ENCODE results near the gene ST6GALNAC2. TPM values are rescaled to one million over a fixed set of nuclear protein-coding genes. Genes with fewer than 3 reads are reported as not detected.
A peak's percentile ranks its signal among the peaks of the same experiment; 100 is the strongest.

The ST6GALNAC2 gene
- total and polyA plus RNA-seq, 2 donors from 2014 or later: 6.5 to 28.6 TPM

- H3K9ac ChIP-seq (ENCODE audit: low read length in 3 of 3): no peak overlapping the region
- H3K4me3 ChIP-seq (ENCODE audit: low read length in 3 of 3): no peak overlapping the region
- H3K4me1 ChIP-seq (ENCODE audit: control insufficient read depth in 2 of 3, insufficient read depth in 2 of 3, low read depth in 1 of 3, low read length in 3 of 3): peaks cover 0 to 18% (median 7%) of the 10 kb centered on the region in 3 donors
Observed at GRCh38 chr17:76538941-76539570, 46.6 kb downstream of the ST6GALNAC2 start.

GRCh38 chr17:76538281-76538931 lies 47.3 kb downstream of the ST6GALNAC2 start:
- H3K27me3 ChIP-seq (ENCODE audit: control insufficient read depth, insufficient read depth, low read length): no peaks in the 10 kb centered on the region
- FAIRE-seq: no peak
- H3K36me3 ChIP-seq (ENCODE audit: control insufficient read depth in 2 of 3, insufficient read depth in 3 of 3, low read length in 3 of 3): no peaks in the 10 kb centered on the region
- peak overlapping the region in 1 of 2 donors; percentile 28 for H3K27ac ChIP-seq (ENCODE audit: low read depth in 2 of 2, low read length in 2 of 2)
- H3K4me1 ChIP-seq (ENCODE audit: control insufficient read depth in 2 of 3, insufficient read depth in 2 of 3, low read depth in 1 of 3, low read length in 3 of 3): peaks cover 0 to 18% (median 7%) of the 10 kb centered on the region in 3 donors
- DNase-seq: peak in 3 of 5 donors; percentile 34 to 80 (median 67)
- H3K9me3 ChIP-seq (ENCODE audit: control insufficient read depth in 2 of 3, insufficient read depth in 1 of 3, low read length in 3 of 3): no peaks in the 10 kb centered on the region
- no peak overlapping the region for H3K4me3 ChIP-seq (ENCODE audit: low read length in 3 of 3)
- no peak for TF ChIP-seq CTCF (IDR thresholded peaks at IDR 0.05; ENCODE audit: borderline replicate concordance, extremely low read depth, insufficient read depth)
- intact Hi-C loops (cut with DNase I): no loop called here
- H3K9ac ChIP-seq (ENCODE audit: low read length in 3 of 3): peak overlapping the region in 1 of 3 donors; percentile 12

More at GRCh38 chr17:76538941-76539570, 46.6 kb downstream of the ST6GALNAC2 start:
- Histone ChIP-seq H3K9me3 (ENCODE audit: control insufficient read depth in 2 of 3, insufficient read depth in 1 of 3, low read length in 3 of 3) (no peaks in the 10 kb centered on the region), H3K27me3 (ENCODE audit: control insufficient read depth, insufficient read depth, low read length) (no peaks in the 10 kb centered on the region), H3K36me3 (ENCODE audit: control insufficient read depth in 2 of 3, insufficient read depth in 3 of 3, low read length in 3 of 3) (no peaks in the 10 kb centered on the region), H3K27ac (ENCODE audit: low read depth in 2 of 2, low read length in 2 of 2) (no peak overlapping the region)
- FAIRE-seq (no peak), DNase-seq (peak in 1 of 5 donors; percentile 37)
- intact Hi-C loops (cut with DNase I): no loop called here
- no peak for TF ChIP-seq CTCF (IDR thresholded peaks at IDR 0.05; ENCODE audit: borderline replicate concordance, extremely low read depth, insufficient read depth)

GRCh38 chr17:76537578-76538280 lies 47.9 kb downstream of the ST6GALNAC2 start, which contains the start of gene CYGB:
Gene CYGB (minus strand): TSS chr17:76537709. CDS start chr17:76537542, 167 bp downstream.
- peak within 1 kb of the TSS in 1 of 2 donors; percentile 28 for H3K27ac ChIP-seq (ENCODE audit: low read depth in 2 of 2, low read length in 2 of 2)
- intact Hi-C loops (cut with DNase I): no loop called here
- TF ChIP-seq CTCF (IDR thresholded peaks at IDR 0.05; ENCODE audit: borderline replicate concordance, extremely low read depth, insufficient read depth): no peak
- H3K9ac ChIP-seq (ENCODE audit: low read length in 3 of 3): peak within 1 kb of the TSS in 1 of 3 donors; percentile 12
- no peaks in the 10 kb centered on the region for H3K36me3 ChIP-seq (ENCODE audit: control insufficient read depth in 2 of 3, insufficient read depth in 3 of 3, low read length in 3 of 3)
- H3K9me3 ChIP-seq (ENCODE audit: control insufficient read depth in 2 of 3, insufficient read depth in 1 of 3, low read length in 3 of 3): no peaks in the 10 kb centered on the region
- no peaks in the 10 kb centered on the region for H3K27me3 ChIP-seq (ENCODE audit: control insufficient read depth, insufficient read depth, low read length)
- no peak for FAIRE-seq
- peak; percentile 37 to 80 (median 60) for DNase-seq
- peak within 1 kb of the TSS in 1 of 3 donors; percentile 18 for H3K4me3 ChIP-seq (ENCODE audit: low read length in 3 of 3)
- H3K4me1 ChIP-seq (ENCODE audit: control insufficient read depth in 2 of 3, insufficient read depth in 2 of 3, low read depth in 1 of 3, low read length in 3 of 3): peaks cover 0 to 18% (median 7%) of the 10 kb centered on the region in 3 donors

All from kidney (tissue), 14 donors.